Measurements from ENCODE around the gene COPZ1.
"Not testable (repeated sequence)": the region's sequence is repeated elsewhere in the genome, so short reads cannot be mapped to it uniquely, and the experiment has no call there.

COPZ1 gene

GRCh38 chr12:54337280-54337842 is 12.4 kb downstream of the COPZ1 start:
- no peak for DNase-seq (ENCODE audit: low read depth)

DNA sequence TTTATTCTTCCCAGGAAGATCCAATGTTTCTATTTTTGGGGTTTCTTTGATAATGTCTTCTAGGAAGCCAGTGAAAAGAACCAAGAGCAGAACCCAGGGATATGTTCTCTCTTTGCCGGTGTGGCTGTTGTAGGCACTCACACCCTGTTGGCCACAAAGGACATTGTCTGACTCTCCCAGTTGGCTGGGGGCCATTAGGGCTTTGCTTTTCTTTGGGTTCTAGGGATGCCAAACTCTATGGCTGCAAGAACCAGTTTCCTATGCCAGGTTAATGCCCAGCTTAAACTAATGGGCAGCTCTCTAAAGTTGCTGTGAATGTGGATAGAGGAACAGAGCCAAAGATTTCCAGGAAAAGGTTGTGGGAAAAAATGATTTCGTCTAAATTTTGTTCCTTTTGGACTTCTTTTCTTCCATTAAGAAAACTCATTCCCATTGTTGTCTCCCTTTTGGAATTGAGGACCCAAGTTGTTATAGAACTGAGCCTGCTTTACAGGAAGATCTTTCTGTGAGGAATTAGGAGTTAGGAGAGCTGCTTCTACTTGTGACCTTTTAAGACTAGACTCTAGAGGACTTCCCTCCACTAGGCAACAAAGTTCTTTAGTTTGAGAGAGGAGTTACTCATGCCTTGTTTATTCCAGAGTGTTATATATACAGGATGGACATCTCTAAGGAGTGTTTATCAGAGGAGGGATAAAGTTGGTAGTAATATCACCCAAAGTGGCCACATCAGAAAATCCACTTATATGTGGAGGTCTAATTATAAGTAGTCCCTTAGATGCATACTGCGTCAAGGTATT is 13.1 kb downstream of the COPZ1 start:
- no peak for DNase-seq (ENCODE audit: low read depth)

GRCh38 chr12:54338698-54339296 is 13.9 kb downstream of the COPZ1 start:
- DNase-seq (ENCODE audit: low read depth), result no peak

GRCh38 chr12:54340846-54341245 is 15.9 kb downstream of the COPZ1 start:
- no peak for DNase-seq (ENCODE audit: low read depth)

- no peak for DNase-seq (ENCODE audit: low read depth)
These were observed 16.7 kb downstream of the COPZ1 start for GRCh38 chr12:54341378-54342300.

GRCh38 chr12:54349036-54349435 is 24.1 kb downstream of the COPZ1 start:
- DNase-seq (ENCODE audit: low read depth), result no peak

DNA sequence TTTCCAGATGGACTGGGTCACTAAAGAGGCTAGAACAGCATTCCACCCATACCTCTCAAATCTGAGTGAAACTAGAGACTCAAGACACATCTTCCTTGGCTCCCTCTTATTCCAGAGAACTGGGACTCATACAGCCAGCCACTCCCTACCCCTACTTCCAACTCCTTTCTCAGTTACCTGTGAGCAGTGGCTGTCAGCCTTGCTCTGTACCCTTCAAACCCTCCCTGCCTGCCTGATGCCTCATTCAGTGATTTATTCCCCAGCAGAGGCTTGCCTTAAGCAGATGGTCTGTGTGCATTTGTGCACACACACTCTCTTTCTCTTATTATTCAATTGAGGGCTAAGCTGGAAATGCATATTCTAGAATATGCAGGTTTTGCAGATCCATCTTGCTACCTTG is 24.7 kb downstream of the COPZ1 start:
- DNase-seq (ENCODE audit: low read depth), result no peak

- DNase-seq (ENCODE audit: low read depth), result no peak
These were observed 25.8 kb downstream of the COPZ1 start for GRCh38 chr12:54350743-54351142.

DNA sequence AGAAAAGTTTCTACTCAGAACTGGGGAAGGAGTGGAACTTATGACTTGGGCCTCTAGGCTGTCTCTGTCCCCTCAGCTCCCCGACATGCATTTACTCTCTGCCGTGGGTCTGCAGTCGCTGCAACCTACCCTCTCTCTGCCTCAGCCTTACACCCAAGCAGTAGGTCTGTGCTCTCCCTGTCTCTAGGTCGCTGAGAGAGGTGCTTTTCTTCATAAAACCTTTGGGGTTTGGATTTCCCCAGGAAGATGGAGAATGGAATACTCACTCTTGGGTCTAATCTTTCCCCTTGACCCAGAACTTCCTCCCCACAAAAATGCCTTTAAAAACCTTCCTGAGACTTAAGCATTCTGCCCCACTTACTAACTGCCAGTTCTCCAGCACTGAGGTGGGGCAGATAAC is 26.4 kb downstream of the COPZ1 start:
- no peak for DNase-seq (ENCODE audit: low read depth)

DNA sequence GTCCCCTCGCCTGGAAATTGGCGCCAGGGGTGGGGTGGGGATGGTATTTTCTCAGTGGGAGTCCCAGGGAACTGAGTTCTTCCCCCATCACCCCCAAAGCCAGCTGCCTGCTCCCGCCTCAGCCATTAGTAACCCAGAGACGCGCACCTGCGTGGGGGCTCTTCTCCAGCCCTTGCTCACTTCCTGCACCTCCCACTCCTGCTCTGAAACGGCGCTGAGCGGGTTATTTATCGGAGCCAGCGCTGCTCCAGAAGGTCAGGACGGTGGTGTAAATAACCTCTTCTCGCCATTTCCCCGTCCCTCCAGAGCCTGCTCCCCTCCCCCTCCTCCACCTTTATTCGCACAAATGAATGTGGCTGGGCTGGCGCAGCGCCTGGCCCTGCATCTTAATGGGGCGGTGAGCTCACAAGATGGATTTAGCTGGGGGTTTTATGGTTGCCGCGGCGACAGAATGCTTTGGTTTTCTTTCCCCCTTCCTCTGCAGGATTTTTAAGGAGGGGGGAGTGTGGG is 27.1 kb downstream of the COPZ1 start:
- DNase-seq (ENCODE audit: low read depth), result no peak

GRCh38 chr12:54352891-54353874 is 28.3 kb downstream of the COPZ1 start:
- no peak for DNase-seq (ENCODE audit: low read depth)

GRCh38 chr12:54354271-54354670 is 29.3 kb downstream of the COPZ1 start:
- not testable (repeated sequence) for DNase-seq (ENCODE audit: low read depth)

- no peak for DNase-seq (ENCODE audit: low read depth)
These were observed 30.3 kb downstream of the COPZ1 start for GRCh38 chr12:54355104-54355815.

- no peak for DNase-seq (ENCODE audit: low read depth)
These were observed 31.3 kb downstream of the COPZ1 start for GRCh38 chr12:54356228-54356627.

DNA sequence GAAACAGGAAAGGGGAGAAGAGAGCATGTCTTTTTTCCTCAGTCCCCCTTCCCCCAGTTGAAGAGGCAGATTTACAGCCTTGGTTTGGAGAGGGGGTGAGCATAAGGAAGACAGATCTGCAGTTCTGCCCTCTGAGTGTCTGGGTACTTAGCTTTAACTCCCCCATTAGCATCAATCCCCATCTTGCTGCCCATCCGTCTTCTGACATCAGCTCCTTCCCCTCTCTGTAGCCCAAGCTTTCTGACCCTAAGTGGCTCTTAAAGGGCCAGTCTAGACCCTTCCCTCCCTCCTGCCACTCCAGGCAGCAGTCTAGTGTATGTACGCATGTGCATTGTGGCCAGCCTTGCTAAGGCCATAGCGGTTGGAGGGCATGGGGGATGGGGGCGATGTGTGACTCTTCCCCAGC is 32.0 kb downstream of the COPZ1 start:
- DNase-seq (ENCODE audit: low read depth), result no peak

GRCh38 chr12:54357506-54358190 is 32.7 kb downstream of the COPZ1 start:
- no peak for DNase-seq (ENCODE audit: low read depth)

- DNase-seq (ENCODE audit: low read depth), result no peak
These were observed 33.4 kb downstream of the COPZ1 start for GRCh38 chr12:54358191-54358944.

DNA sequence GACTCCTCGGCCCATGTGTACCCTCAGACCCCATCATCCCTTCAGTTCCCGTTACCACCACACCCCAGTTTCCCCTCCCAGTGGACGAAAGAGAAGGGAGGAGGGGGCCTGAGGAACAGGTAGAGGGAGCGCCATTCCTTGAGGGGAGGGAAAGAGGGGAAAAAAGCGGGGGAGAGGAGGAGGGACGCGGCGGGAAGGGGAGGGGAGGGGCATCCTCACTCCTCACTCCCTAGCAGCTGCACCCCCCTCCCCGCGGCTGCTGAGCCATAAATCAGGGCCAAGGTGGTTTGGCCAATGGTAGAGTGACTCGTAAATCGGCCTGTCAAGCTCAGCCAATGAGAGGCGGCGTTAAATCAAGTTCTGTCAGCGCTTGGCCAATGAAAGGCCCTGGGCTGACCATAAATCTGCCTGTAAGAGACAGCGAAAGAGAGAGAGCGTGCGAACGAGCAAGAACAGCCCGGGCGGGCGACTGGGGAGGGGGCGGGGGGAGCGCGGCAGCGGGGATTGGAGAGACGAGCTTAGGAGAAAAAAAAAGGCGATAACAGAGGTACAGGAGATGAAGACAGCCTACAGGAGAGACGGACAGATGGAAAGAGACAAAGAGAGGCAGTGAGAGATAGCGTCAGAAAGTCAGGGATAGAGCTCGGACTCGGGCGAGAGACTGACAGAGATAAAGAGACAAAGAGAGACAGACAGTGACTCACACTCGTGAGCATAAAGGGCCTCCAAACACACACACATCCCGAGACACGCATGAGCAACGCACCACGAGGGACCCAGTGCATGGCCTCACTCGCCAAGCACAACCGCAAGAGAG is 34.2 kb downstream of the COPZ1 start:
- peak; percentile 84 for DNase-seq (ENCODE audit: low read depth)

Measured in activated T-helper 1 cell treated with Interleukin-2 at 50 U/mL for 16 hours (primary cell).